H1 (cell line): ENCODE measurements around the gene CC2D1A. TPM values are rescaled to one million over a fixed set of nuclear protein-coding genes. Genes with fewer than 3 reads are reported as not detected.
A peak's percentile ranks its signal among the peaks of the same experiment; 100 is the strongest.

ENCODE experiments used
- POLR2AphosphoS5 ChIP-seq: IDR thresholded peaks from 2 replicates; pipeline ENCODE4 v1.6.1; 2011; ENCODE audit warnings: low read depth, low read length
- SP4 ChIP-seq: IDR thresholded peaks from 2 replicates; pipeline ENCODE4 v1.6.1; 2012; ENCODE audit warnings: low read length, inconsistent platforms
- SUZ12 ChIP-seq: fragments of 200-600 bp; sonication (generic); IDR thresholded peaks from 2 replicates; pipeline ENCODE4 v1.6.1; 2012; ENCODE audit warnings: mild to moderate bottlenecking, inconsistent platforms, low read length, moderate library complexity, mixed read lengths
- TAF1 ChIP-seq: IDR thresholded peaks from 2 replicates; pipeline ENCODE4 v1.6.1; 2011; ENCODE audit warnings: mild to moderate bottlenecking, low read depth, low read length
- polyA plus RNA-seq, 7 experiments: library from polyadenylated mRNA; depleted of rRNA in 3 of 7; stranded (reverse) in 5 of 7; unstranded in 2 of 7; fragments of >200 nt in 5 of 7; fragments of 200-250 nt in 2 of 7; gene quantifications; 1 replicate in 5 of 7; 2 replicates in 1 of 7; 4 replicates in 1 of 7; pipeline versions ENCODE4 v1.2.1 to v1.2.3, GENCODE V29; 2011 to 2013; ENCODE audit warnings: missing spikeins in 2 of 7, mixed read lengths in 2 of 7
- total RNA-seq: library from RNA; stranded (reverse); fragmentation: NEBNext Ultra II Directional; extraction: Animal tissue kit (Norgen Biotek cat#: 25700); gene quantifications from 2 replicates; pipeline ENCODE4 v1.2.1, GENCODE V29; 2021

The CC2D1A gene
- total and polyA plus RNA-seq, 2 of the 8 experiments (the other 6 are each of a cell fraction or from before 2014, with no cell fraction given): 12.5 to 33.0 TPM

- TF ChIP-seq SUZ12: no peak
- no peak for TF ChIP-seq TAF1
- TF ChIP-seq POLR2AphosphoS5: peak; percentile 87
- TF ChIP-seq SP4: peak; percentile 77; the same call in 1 of the 2 replicates
Measured at GRCh38 chr19:13872695-13873389, 33.2 kb upstream of the CC2D1A start (continued).
